GM18508 (cell line): Measurements from ENCODE around the gene PTN.
"Not testable (repeated sequence)": the region's sequence is repeated elsewhere in the genome, so short reads cannot be mapped to it uniquely, and the experiment has no call there.

Experiments used
- ATAC-seq: cut with Tn5 transposase; IDR thresholded peaks from one replicate; pipeline ENCODE4 v1.9.1; 2021; ENCODE audit warnings: moderate number of reproducible peaks; ENCODE audit not compliant: insufficient read depth, unreplicated experiment

The PTN gene

GRCh38 chr7:137269240-137269639 lies 74.3 kb downstream of the PTN start:
- no peak for ATAC-seq

DNA sequence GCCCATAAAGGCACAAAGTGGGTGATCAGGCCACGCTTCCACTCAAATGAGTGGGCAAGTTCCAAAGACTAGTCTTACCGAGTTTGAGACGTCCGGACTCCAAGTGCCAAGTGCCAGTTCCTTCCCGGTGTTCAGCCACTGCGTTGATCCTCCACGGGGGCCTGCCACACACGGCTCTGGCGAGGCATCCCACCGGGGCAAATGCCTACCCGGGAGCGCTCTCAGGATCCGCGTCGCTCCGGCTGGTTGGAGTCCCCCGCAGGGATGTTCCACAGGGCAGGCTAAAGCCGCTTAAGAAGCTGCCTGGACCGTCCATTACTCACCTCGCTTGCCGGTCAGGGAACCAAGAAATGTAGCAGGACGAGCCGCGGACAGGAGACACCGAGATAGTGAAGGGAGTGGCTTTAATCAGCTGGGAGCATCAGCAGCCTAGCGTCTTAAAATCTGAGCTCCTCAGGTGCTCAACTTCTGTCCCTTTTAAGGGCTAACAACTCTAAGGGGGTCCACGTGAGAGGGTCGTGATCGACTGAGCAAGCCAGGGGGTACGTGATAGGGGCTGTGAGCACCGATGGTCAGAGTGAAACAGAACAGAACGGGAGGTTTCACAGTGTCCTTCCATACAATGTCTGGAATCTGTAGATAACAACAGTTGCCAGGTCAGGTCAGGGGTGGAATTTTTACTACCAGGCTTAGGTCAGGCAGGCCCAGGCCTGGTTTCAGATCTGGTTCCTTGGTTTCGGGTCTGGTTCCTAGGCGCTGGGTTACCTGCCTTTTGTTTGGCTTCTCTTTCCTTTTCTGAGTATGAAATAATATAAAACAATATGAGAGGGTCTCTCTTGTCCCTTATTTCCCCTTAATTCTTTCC lies 75.3 kb downstream of the PTN start:
- not testable (repeated sequence) for ATAC-seq

GRCh38 chr7:137266764-137267163 lies 76.8 kb downstream of the PTN start:
- no peak for ATAC-seq

- not testable (repeated sequence) for ATAC-seq
These were observed 78.1 kb downstream of the PTN start for GRCh38 chr7:137265480-137265879.

GRCh38 chr7:137262599-137262998 lies 80.9 kb downstream of the PTN start:
- ATAC-seq: no peak

DNA sequence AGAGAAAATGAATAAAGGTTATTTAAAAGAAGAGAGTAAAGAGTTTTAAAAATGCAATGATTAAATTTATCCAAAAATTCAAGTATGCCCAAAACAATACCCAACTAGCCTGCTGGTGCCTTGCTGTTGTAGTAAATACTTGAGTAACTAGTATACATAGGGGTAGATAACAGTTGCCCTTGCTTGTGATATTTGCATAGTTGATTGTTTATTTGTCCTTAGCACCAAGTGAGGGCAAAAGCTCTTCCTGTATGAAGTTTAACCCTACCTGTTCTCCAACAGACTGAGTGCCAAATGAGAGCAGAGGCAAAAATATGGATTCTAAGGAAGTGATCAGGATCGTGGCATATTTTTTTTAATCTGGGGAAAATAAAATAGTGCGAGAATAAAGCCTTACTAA lies 85.0 kb downstream of the PTN start:
- ATAC-seq: no peak

DNA sequence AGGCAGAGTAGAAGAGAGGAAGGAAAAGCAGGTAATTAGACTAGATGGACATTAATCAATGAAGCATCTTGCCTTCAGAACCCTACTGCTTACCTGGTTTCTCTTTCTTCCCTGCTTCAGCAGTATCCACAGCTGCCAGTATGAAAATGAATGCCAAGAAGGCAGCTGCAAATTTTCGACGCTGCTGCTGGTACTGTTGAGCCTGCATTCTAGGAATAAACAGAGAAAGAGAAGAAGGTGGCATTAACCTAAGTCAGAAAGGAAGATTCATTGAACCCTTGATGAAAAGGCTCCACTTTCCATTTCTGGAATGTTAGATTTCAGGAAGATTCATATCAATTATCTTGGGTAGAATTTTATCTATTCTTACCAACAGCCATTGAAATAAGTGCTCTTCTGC lies 88.8 kb downstream of the PTN start:
- ATAC-seq: no peak

GRCh38 chr7:137245890-137246289 lies 97.6 kb downstream of the PTN start:
- ATAC-seq: no peak

- ATAC-seq: no peak
These were observed 98.3 kb downstream of the PTN start for GRCh38 chr7:137245186-137245585.

DNA sequence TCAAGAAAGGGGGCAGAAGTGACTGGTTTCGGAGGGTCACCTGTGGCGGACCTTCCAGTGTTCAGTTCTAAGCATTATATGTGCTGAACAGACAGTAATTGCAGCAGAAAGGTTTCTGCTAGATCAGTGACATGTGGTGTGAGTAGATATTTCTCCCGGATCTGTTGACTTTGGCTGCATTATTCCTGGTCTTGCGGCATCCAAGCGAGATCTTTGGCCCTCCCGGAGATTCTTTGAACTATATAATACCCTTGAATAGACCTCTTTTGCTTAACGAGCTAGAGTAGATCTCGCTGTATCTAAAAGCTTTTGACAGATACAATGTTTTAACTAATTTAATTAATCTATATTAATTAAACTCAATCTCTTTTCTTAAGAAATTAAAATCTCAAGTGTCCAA lies 99.8 kb downstream of the PTN start:
- ATAC-seq: no peak

- no peak for ATAC-seq
These were observed 100.9 kb downstream of the PTN start for GRCh38 chr7:137242616-137243015.

- ATAC-seq: no peak
These were observed 101.7 kb downstream of the PTN start for GRCh38 chr7:137241655-137242360.

DNA sequence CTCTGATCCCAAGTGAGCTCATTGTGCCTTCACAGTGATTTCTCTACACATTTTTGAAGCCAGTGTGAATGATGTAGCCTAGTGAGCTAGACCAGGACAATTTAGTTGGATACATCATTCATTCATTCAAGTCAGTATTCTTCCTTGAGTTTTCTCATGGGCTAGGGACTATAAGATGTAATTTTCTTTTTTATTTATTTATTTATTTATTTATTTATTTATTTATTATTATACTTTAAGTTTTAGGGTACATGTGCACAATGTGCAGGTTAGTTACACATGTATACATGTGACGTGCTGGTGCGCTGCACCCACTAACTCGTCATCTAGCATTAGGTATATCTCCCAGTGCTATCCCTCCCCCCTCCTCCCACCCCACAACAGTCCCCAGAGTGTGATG lies 104.3 kb downstream of the PTN start:
- not testable (repeated sequence) for ATAC-seq

- ATAC-seq: no peak
These were observed 108.1 kb downstream of the PTN start for GRCh38 chr7:137235434-137235833.

- no peak for ATAC-seq
These were observed 112.4 kb downstream of the PTN start for GRCh38 chr7:137231167-137231566.

GRCh38 chr7:137221467-137221866 lies 122.1 kb downstream of the PTN start:
- no peak for ATAC-seq

DNA sequence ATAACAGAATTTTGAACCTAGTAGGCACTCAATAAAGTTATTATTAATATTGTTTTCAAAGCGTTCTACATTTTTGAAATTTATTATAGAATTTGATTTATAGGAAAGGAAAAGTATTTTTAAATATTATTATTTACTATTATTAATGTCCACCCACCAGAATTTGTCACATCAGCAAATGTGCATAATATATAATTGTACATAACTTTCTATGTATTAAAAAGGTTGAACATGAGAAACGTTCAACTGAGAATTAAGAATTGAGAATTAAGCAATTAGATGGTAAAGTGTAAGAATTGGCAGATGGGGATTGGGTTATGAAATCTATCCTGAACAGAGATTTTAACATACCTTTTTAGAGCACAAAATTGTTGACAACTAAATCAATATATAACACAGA lies 129.8 kb downstream of the PTN start:
- ATAC-seq: no peak

GRCh38 chr7:137209151-137209817 lies 134.2 kb downstream of the PTN start:
- no peak for ATAC-seq

- ATAC-seq: no peak
These were observed 136.8 kb downstream of the PTN start for GRCh38 chr7:137206770-137207169.

DNA sequence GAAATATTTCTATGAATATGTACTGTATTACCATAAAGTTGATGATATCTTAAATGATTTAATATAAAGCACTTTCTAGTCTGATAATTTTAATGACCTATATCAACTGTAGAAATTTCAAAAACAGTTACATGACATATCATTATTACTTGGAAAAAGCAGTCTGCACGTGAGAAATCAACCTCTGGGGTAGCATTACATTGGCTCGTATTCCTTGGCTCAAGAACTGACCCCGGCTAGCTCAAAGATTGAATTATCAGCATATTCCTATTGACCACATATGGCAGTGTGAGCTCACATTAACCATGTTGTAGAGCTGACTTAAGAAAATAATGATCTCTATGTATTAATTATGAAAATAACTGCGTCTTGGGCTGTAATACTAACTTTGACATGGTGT lies 139.3 kb downstream of the PTN start:
- ATAC-seq: no peak

DNA sequence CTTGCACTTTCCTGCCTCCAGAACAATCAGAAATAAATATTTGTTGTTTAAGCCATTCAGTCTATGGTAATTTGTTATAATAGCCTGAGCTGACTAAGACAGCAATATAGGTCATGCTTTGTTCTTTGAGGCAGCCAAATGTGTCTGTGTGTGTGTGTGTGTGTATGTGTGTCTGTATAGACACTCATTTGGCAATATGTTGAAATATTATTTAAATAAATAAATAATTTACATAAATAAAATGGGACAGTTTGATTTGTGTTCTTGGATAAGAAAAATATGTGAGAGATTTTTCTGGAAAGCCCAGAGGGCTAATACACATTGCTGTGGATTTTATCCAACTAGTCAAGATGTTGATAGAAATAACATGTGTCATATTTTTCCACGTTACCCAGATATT lies 140.2 kb downstream of the PTN start:
- no peak for ATAC-seq
